IMR-90 (cell line): Measurements from ENCODE around the gene CBL. TPM values are rescaled to one million over a fixed set of nuclear protein-coding genes. Genes with fewer than 3 reads are reported as not detected.

Experiments used
- ATAC-seq: fragments of 200-7000 bp; cut with Tn5 transposase; 2 replicates; pipeline ENCODE4 v1.9.1; 2020; ENCODE audit warnings: low read depth, mild to moderate bottlenecking, moderate library complexity
- BruUV-seq: library from RNA; stranded (reverse); fragments of 400-500 nt; replicated peaks from 2 replicates; lab custom pipeline; 2021; lab: Mats Ljungman, UMichigan
- CTCF ChIA-PET: fragments of 300-600 bp; formaldehyde crosslinking; extraction: SDS; loops from one replicate; lab custom pipeline; 2021; ENCODE audit warnings: antibody characterized with exemption; lab: Yijun Ruan, JAX
- POLR2A ChIA-PET: fragments of 300-600 bp; sonication (Branson Sonifier 250); formaldehyde crosslinking; loops from one replicate; lab custom pipeline; 2022; ENCODE audit warnings: antibody characterized with exemption; ENCODE audit not compliant: unreplicated experiment; lab: Charles Lee
- DNase-seq: peaks from one replicate; pipeline ENCODE4 v3.0.0; 2013
- H2AFZ ChIP-seq: replicated peaks from 2 replicates; pipeline ENCODE3; 2013; ENCODE audit warnings: low read length, mild to moderate bottlenecking; ENCODE audit not compliant: poor library complexity
- H2AK5ac ChIP-seq: 2 replicates; pipeline ENCODE4 v1.6.1; 2013; ENCODE audit warnings: low read depth, low read length, inconsistent platforms
- H2AK9ac ChIP-seq: replicated peaks from 2 replicates; pipeline ENCODE3; 2013; ENCODE audit warnings: mild to moderate bottlenecking, low read depth, low read length, moderate library complexity; ENCODE audit not compliant: poor library complexity
- H2BK120ac ChIP-seq: 2 replicates; pipeline ENCODE4 v1.6.1; 2013; ENCODE audit warnings: low read depth, low read length, inconsistent platforms
- H2BK15ac ChIP-seq: 3 replicates; pipeline ENCODE4 v1.6.1; 2013; ENCODE audit warnings: low read depth, low read length, inconsistent platforms
- H2BK20ac ChIP-seq: 2 replicates; pipeline ENCODE4 v1.6.1; 2013; ENCODE audit warnings: low read depth, mild to moderate bottlenecking, inconsistent platforms, low read length, moderate library complexity
- H2BK5ac ChIP-seq: 2 replicates; pipeline ENCODE4 v1.6.1; 2013; ENCODE audit warnings: mild to moderate bottlenecking, low read depth, low read length, inconsistent platforms; ENCODE audit not compliant: poor library complexity, severe bottlenecking
- H3K14ac ChIP-seq: replicated peaks from 2 replicates; pipeline ENCODE4 v1.6.1; 2013; ENCODE audit warnings: low read depth, low read length, inconsistent platforms
- H3K18ac ChIP-seq: 2 replicates; pipeline ENCODE4 v1.6.1; 2013; ENCODE audit warnings: low read depth, low read length, control low read depth
- H3K23ac ChIP-seq: 2 replicates; pipeline ENCODE4 v1.6.1; 2013; ENCODE audit warnings: low read depth, low read length, inconsistent platforms
- H3K27ac ChIP-seq: 2 replicates; pipeline ENCODE4 v1.5.1; 2013; ENCODE audit warnings: mild to moderate bottlenecking, control low read depth, low read length; ENCODE audit not compliant: insufficient read depth
- H3K27me3 ChIP-seq: 2 replicates; pipeline ENCODE4 v1.6.1; 2013; ENCODE audit warnings: low read length; ENCODE audit not compliant: control insufficient read depth, insufficient read depth
- H3K36me3 ChIP-seq: 2 replicates; pipeline ENCODE4 v1.6.1; 2013; ENCODE audit warnings: low read length, mixed read lengths; ENCODE audit not compliant: control insufficient read depth, insufficient read depth
- H3K4ac ChIP-seq: 2 replicates; pipeline ENCODE4 v1.6.1; 2013; ENCODE audit warnings: low read depth, low read length, inconsistent platforms
- H3K4me1 ChIP-seq: 2 replicates; pipeline ENCODE4 v1.6.1; 2013; ENCODE audit warnings: low read length, mixed read lengths; ENCODE audit not compliant: control insufficient read depth, insufficient read depth
- H3K4me2 ChIP-seq: 2 replicates; pipeline ENCODE4 v1.6.1; 2013; ENCODE audit warnings: low read depth, mild to moderate bottlenecking, control low read depth, low read length, moderate library complexity
- H3K4me3 ChIP-seq: 2 replicates; pipeline ENCODE4 v1.5.1; 2013; ENCODE audit warnings: low read depth, mild to moderate bottlenecking, control low read depth, low read length, moderate library complexity; ENCODE audit not compliant: insufficient read depth
- H3K56ac ChIP-seq: 2 replicates; pipeline ENCODE4 v1.6.1; 2013; ENCODE audit warnings: low read length, inconsistent platforms; ENCODE audit not compliant: insufficient read depth; ENCODE audit errors: extremely low read depth
- H3K79me1 ChIP-seq, 2 experiments: 2 replicates each; pipeline ENCODE4 v1.6.1; 2013; ENCODE audit warnings: low read length in 2 of 2, inconsistent platforms in 1 of 2, low read depth in 1 of 2
- H3K9ac ChIP-seq: 2 replicates; pipeline ENCODE4 v1.6.1; 2013; ENCODE audit warnings: low read depth, low read length, control low read depth
- H3K9me1 ChIP-seq: 2 replicates; pipeline ENCODE4 v1.6.1; 2013; ENCODE audit warnings: low read length, inconsistent platforms; ENCODE audit not compliant: insufficient read depth
- H3K9me3 ChIP-seq: 2 replicates; pipeline ENCODE4 v1.6.1; 2013; ENCODE audit warnings: low read length; ENCODE audit not compliant: control insufficient read depth, insufficient read depth
- H4K20me1 ChIP-seq: 2 replicates; pipeline ENCODE4 v1.6.1; 2013; ENCODE audit warnings: low read length, inconsistent platforms; ENCODE audit not compliant: insufficient read depth
- H4K5ac ChIP-seq: 2 replicates; pipeline ENCODE4 v1.6.1; 2013; ENCODE audit warnings: mild to moderate bottlenecking, low read depth, low read length, control low read depth
- H4K8ac ChIP-seq, 2 experiments: 2 replicates each; pipeline ENCODE4 v1.6.1; 2013; ENCODE audit warnings: low read depth in 2 of 2, low read length in 2 of 2, control low read depth in 1 of 2, inconsistent platforms in 1 of 2
- H4K91ac ChIP-seq: 2 replicates; pipeline ENCODE4 v1.6.1; 2013; ENCODE audit warnings: low read depth, low read length, inconsistent platforms; ENCODE audit not compliant: insufficient read depth
- BHLHE40 ChIP-seq: fragments of 150-350 bp; IDR thresholded peaks from 2 replicates; pipeline ENCODE4 v1.6.1; 2016; ENCODE audit warnings: mild to moderate bottlenecking, low read depth, low read length
- CEBPB ChIP-seq: IDR thresholded peaks from 2 replicates; pipeline ENCODE4 v1.6.1; 2012; ENCODE audit warnings: low read depth, low read length, improper control_type of control experiment
- CHD1 ChIP-seq: IDR thresholded peaks from 2 replicates; pipeline ENCODE4 v1.6.1; 2012; ENCODE audit warnings: low read depth, low read length, improper control_type of control experiment
- MAFK ChIP-seq: IDR thresholded peaks from 2 replicates; pipeline ENCODE4 v1.6.1; 2012; ENCODE audit warnings: low read depth, low read length, improper control_type of control experiment
- MAZ ChIP-seq: IDR thresholded peaks from 2 replicates; pipeline ENCODE4 v1.6.1; 2012; ENCODE audit warnings: low read depth, mild to moderate bottlenecking, low read length, improper control_type of control experiment, moderate library complexity, borderline replicate concordance
- MXI1 ChIP-seq: IDR thresholded peaks from 2 replicates; pipeline ENCODE4 v1.6.1; 2012; ENCODE audit warnings: low read depth, mild to moderate bottlenecking, low read length, moderate library complexity, borderline replicate concordance
- NFE2L2 ChIP-seq: fragments of 150-350 bp; IDR thresholded peaks from 2 replicates; pipeline ENCODE4 v1.6.1; 2016; ENCODE audit warnings: low read depth, mild to moderate bottlenecking, low read length
- RAD21 ChIP-seq: IDR thresholded peaks from 2 replicates; pipeline ENCODE4 v1.6.1; 2012; ENCODE audit warnings: low read length, improper control_type of control experiment
- RCOR1 ChIP-seq: IDR thresholded peaks from 2 replicates; pipeline ENCODE4 v1.6.1; 2012; ENCODE audit warnings: mild to moderate bottlenecking, low read length, improper control_type of control experiment; ENCODE audit not compliant: insufficient replicate concordance
- RFX5 ChIP-seq: IDR thresholded peaks from 2 replicates; pipeline ENCODE4 v1.8.0; 2012; ENCODE audit warnings: low read depth, mild to moderate bottlenecking, low read length, moderate library complexity
- SMC3 ChIP-seq: fragments of 150-350 bp; IDR thresholded peaks from 2 replicates; pipeline ENCODE4 v1.6.1; 2016; ENCODE audit warnings: low read depth, mild to moderate bottlenecking, antibody characterized with exemption, low read length, moderate library complexity
- WGBS, 2 experiments: methylation state at CpG; one replicate each; pipeline versions ENCODE4 v1.1.5 to v1.1.7; 2013; ENCODE audit warnings: missing lambda C conversion rate in 2 of 2; ENCODE audit not compliant: insufficient read length in 1 of 2; ENCODE audit errors: extremely low coverage in 2 of 2; 5-methylcytosine and 5-hydroxymethylcytosine counted together
- dilution Hi-C: fragments of 300-500 bp; cut with HindIII; formaldehyde crosslinking; loops from one replicate; pipeline ENCODE4 v1.14.3; 2018; ENCODE audit warnings: low sequenced_read_pairs; ENCODE audit not compliant: unreplicated experiment
- in situ Hi-C: fragments of 300-500 bp; cut with MboI; formaldehyde crosslinking; loops from 3 replicates; pipeline ENCODE4 v1.14.3; 2019; ENCODE audit warnings: low sequenced_read_pairs, inconsistent platforms, mixed read lengths
- intact Hi-C: fragments of 100-400 bp; cut with micrococcal nuclease; formaldehyde crosslinking; loops from 2 replicates; pipeline ENCODE4 v1.10.0; 2022
- polyA plus RNA-seq, 3 experiments: library from polyadenylated mRNA; depleted of rRNA; stranded (reverse); fragments of >200 nt; gene quantifications; 2 replicates each; pipeline ENCODE4 v1.2.3, GENCODE V29; 2012; ENCODE audit warnings: low replicate concordance in 1 of 3
- total RNA-seq: library from RNA; depleted of rRNA; stranded (reverse); fragments of >200 nt; gene quantifications from 2 replicates; pipeline ENCODE4 v1.2.3, GENCODE V29; 2012
- TF ChIP-seq, protein P1 (sequence below): conservative IDR thresholded peaks from 2 replicates; pipeline ENCODE4 v1.5.1; 2012; ENCODE audit warnings: mild to moderate bottlenecking, low read depth, low read length, improper control_type of control experiment
- TF ChIP-seq, protein P2 (sequence below): fragments of 150-350 bp; IDR thresholded peaks from 2 replicates; pipeline ENCODE4 v1.6.1; 2016; ENCODE audit warnings: low read depth, mild to moderate bottlenecking, low read length, moderate library complexity, borderline replicate concordance
- TF ChIP-seq, protein P3 (sequence below): fragments of 150-350 bp; IDR thresholded peaks from 2 replicates; pipeline ENCODE4 v1.6.1; 2017; ENCODE audit warnings: mild to moderate bottlenecking, antibody characterized with exemption, low read length, low read depth

CBL gene
- total and polyA plus RNA-seq, 2 of the 4 experiments (the other 2 are of a cell fraction): 6.1 to 11.8 TPM

DNA sequence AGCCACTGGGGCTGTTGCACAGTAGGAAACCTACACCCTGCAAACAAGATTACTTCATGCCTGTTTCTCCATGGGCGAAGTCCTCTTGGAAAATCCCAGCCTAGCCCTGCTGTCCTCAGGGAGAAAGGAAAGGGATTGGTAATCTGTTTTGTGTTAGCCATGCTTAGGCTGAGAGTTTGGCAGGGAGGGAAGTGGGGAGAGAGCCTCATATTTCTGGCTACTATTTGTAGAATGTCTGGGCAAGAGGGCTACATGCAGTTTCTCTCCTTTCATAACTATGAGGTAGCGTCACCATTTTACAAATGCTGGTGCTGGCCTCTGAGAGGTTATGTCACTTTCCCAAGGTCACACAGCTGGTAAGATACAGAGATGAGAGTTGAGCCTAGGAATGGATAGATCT is 141.1 kb downstream of the CBL start:
- ChIA-PET POLR2A (no interaction called here), CTCF (interaction anchor here (1.2 kb wide), 1 partner anchor 15 kb away, joined by 3 read pairs; no protein-coding TSS in a partner anchor)
- Histone ChIP-seq H2AK9ac (no peak overlapping the region), H3K27ac (no peak overlapping the region), H3K27me3 (peaks cover 40% of the 10 kb centered on the region), H3K56ac (no peak overlapping the region), H3K4me1 (no peaks in the 10 kb centered on the region), H2AFZ (no peak overlapping the region), H2BK120ac (no peak overlapping the region), H2BK15ac (no peak overlapping the region), H2BK5ac (no peak overlapping the region), H3K4me2 (no peak overlapping the region), H3K36me3 (no peaks in the 10 kb centered on the region), H3K18ac (no peak overlapping the region), H4K91ac (no peak overlapping the region), H3K14ac (no peak overlapping the region; the same call in 1 of the 2 replicates), H3K9me3 (no peaks in the 10 kb centered on the region), H4K8ac (no peak overlapping the region), H4K20me1 (no peaks in the 10 kb centered on the region), H3K4ac (no peak overlapping the region), H3K9ac (no peak overlapping the region), H4K5ac (no peak overlapping the region), H3K4me3 (no peak overlapping the region), H2BK20ac (no peak overlapping the region), H3K23ac (no peak overlapping the region), H3K79me1 (no peaks in the 10 kb centered on the region), H3K9me1 (no peaks in the 10 kb centered on the region), H2AK5ac (no peak overlapping the region)
- TF ChIP-seq MAZ (no peak), RCOR1 (no peak), MXI1 (no peak), CEBPB (no peak), NFE2L2 (no peak), RAD21 (no peak), MAFK (no peak), CHD1 (no peak), RFX5 (no peak), BHLHE40 (no peak), SMC3 (no peak)
- TF ChIP-seq, protein P1, sequence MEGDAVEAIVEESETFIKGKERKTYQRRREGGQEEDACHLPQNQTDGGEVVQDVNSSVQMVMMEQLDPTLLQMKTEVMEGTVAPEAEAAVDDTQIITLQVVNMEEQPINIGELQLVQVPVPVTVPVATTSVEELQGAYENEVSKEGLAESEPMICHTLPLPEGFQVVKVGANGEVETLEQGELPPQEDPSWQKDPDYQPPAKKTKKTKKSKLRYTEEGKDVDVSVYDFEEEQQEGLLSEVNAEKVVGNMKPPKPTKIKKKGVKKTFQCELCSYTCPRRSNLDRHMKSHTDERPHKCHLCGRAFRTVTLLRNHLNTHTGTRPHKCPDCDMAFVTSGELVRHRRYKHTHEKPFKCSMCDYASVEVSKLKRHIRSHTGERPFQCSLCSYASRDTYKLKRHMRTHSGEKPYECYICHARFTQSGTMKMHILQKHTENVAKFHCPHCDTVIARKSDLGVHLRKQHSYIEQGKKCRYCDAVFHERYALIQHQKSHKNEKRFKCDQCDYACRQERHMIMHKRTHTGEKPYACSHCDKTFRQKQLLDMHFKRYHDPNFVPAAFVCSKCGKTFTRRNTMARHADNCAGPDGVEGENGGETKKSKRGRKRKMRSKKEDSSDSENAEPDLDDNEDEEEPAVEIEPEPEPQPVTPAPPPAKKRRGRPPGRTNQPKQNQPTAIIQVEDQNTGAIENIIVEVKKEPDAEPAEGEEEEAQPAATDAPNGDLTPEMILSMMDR: no peak
- TF ChIP-seq, protein P2, sequence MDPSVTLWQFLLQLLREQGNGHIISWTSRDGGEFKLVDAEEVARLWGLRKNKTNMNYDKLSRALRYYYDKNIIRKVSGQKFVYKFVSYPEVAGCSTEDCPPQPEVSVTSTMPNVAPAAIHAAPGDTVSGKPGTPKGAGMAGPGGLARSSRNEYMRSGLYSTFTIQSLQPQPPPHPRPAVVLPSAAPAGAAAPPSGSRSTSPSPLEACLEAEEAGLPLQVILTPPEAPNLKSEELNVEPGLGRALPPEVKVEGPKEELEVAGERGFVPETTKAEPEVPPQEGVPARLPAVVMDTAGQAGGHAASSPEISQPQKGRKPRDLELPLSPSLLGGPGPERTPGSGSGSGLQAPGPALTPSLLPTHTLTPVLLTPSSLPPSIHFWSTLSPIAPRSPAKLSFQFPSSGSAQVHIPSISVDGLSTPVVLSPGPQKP: no peak
- TF ChIP-seq, protein P3, sequence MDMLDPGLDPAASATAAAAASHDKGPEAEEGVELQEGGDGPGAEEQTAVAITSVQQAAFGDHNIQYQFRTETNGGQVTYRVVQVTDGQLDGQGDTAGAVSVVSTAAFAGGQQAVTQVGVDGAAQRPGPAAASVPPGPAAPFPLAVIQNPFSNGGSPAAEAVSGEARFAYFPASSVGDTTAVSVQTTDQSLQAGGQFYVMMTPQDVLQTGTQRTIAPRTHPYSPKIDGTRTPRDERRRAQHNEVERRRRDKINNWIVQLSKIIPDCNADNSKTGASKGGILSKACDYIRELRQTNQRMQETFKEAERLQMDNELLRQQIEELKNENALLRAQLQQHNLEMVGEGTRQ: no peak
- dilution Hi-C loops: no loop called here
- in situ Hi-C loops: no loop called here
- ATAC-seq (peak; percentile 75), DNase-seq (no peak)
- no CpG with 5 or more reads among the region's 2 CpGs for WGBS, 2 experiments
- BruUV-seq: no TSS peak
- intact Hi-C loops: no loop called here
